ENCODE measurements around the gene CDC42EP2. TPM values are rescaled to one million over a fixed set of nuclear protein-coding genes. Genes with fewer than 3 reads are reported as not detected.

Gene CDC42EP2
- total RNA-seq, 3 donors from 2014 or later (not counting 1 experiment from before 2014, with no cell fraction given): 1.4 to 1.5 (median 1.5) TPM

DNA sequence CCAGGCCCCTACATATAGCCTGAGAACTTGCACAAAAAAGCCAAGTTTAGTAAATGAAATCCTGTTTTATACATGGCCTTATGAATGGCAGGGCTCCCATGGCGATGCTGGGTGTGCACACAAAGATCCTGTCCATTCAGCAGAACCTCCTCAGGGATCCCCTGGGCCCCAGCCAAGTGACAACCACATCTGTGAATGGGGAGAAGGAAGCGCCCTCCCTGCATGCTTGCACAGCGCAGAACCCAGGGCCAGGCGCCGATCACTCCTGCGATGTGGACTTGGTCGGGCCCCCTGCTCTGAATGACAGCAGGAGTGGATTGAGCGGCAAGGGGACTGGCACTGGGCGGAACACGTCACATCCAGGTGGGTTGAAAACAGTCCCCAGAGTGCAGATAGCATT is 4.5 kb upstream of the CDC42EP2 start:
- H3K4me1 Mint-ChIP-seq: no peaks in the 10 kb centered on the region
- TF ChIP-seq, protein P1, sequence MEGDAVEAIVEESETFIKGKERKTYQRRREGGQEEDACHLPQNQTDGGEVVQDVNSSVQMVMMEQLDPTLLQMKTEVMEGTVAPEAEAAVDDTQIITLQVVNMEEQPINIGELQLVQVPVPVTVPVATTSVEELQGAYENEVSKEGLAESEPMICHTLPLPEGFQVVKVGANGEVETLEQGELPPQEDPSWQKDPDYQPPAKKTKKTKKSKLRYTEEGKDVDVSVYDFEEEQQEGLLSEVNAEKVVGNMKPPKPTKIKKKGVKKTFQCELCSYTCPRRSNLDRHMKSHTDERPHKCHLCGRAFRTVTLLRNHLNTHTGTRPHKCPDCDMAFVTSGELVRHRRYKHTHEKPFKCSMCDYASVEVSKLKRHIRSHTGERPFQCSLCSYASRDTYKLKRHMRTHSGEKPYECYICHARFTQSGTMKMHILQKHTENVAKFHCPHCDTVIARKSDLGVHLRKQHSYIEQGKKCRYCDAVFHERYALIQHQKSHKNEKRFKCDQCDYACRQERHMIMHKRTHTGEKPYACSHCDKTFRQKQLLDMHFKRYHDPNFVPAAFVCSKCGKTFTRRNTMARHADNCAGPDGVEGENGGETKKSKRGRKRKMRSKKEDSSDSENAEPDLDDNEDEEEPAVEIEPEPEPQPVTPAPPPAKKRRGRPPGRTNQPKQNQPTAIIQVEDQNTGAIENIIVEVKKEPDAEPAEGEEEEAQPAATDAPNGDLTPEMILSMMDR (IDR thresholded peaks at IDR 0.05): no peak
- no peak overlapping the region for H3K27ac ChIP-seq (ENCODE audit: low read length)
- no peaks in the 10 kb centered on the region for H3K9me3 ChIP-seq (ENCODE audit: control insufficient read depth, insufficient read depth, low read length)
- no peak overlapping the region for H3K4me3 ChIP-seq (ENCODE audit: low read length)
- H3K27ac Mint-ChIP-seq: no peak overlapping the region
- DNase-seq (no peak), ATAC-seq (no peak)
- H3K36me3 Mint-ChIP-seq: no peaks in the 10 kb centered on the region
- peaks cover 0 to 6% of the 10 kb centered on the region in 2 donors for H3K27me3 Mint-ChIP-seq (ENCODE audit: low read depth in 2 of 2)
- no peaks in the 10 kb centered on the region for H3K9me3 Mint-ChIP-seq
- no peaks in the 10 kb centered on the region for H3K27me3 ChIP-seq (ENCODE audit: control insufficient read depth, insufficient read depth, low read length)
- peaks cover 15% of the 10 kb centered on the region for H3K4me1 ChIP-seq (ENCODE audit: control insufficient read depth, insufficient read depth, low read length)
- WGBS (ENCODE audit: insufficient coverage): 91% methylated on average over 10 of the region's 10 CpGs
- no peaks in the 10 kb centered on the region for H3K36me3 ChIP-seq (ENCODE audit: control insufficient read depth, insufficient read depth, low read length)
- intact Hi-C loops (cut with micrococcal nuclease): no loop called here
- H3K4me3 Mint-ChIP-seq: no peak overlapping the region

DNA sequence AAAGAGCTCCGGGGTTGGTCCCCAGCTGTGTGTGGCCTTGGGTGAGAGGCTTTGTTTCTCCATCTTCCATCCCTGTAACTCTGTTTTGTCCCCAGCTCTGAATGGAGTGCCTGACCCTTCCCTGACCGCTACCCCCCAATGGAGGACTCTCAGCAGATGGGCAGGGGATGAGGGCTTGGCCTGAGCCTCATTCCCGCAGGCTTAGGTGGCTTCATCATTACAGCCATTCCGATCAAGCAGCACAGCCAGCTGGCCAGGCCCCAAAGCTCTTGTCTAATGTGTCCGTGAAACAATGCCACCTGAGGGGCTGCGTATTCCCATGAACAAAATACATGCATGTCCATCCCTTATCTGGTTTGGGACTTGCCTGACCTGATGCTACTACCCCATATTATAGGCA is 3.9 kb upstream of the CDC42EP2 start:
- ATAC-seq (no peak), DNase-seq (no peak)
- intact Hi-C loops (cut with micrococcal nuclease): no loop called here
- H3K36me3 ChIP-seq (ENCODE audit: control insufficient read depth, insufficient read depth, low read length): no peaks in the 10 kb centered on the region
- Mint-ChIP-seq H3K27me3 (ENCODE audit: low read depth in 2 of 2) (peaks cover 0 to 6% of the 10 kb centered on the region in 2 donors), H3K36me3 (no peaks in the 10 kb centered on the region), H3K27ac (no peak overlapping the region), H3K4me3 (no peak overlapping the region), H3K9me3 (no peaks in the 10 kb centered on the region), H3K4me1 (peaks cover 0 to 1% of the 10 kb centered on the region in 2 donors)
- H3K4me1 ChIP-seq (ENCODE audit: control insufficient read depth, insufficient read depth, low read length): peaks cover 20% of the 10 kb centered on the region
- no peak overlapping the region for H3K27ac ChIP-seq (ENCODE audit: low read length)
- 98% methylated on average over 4 of the region's 6 CpGs for WGBS (ENCODE audit: insufficient coverage)
- no peaks in the 10 kb centered on the region for H3K9me3 ChIP-seq (ENCODE audit: control insufficient read depth, insufficient read depth, low read length)
- TF ChIP-seq, protein P1 (IDR thresholded peaks at IDR 0.05): no peak
- H3K27me3 ChIP-seq (ENCODE audit: control insufficient read depth, insufficient read depth, low read length): no peaks in the 10 kb centered on the region
- no peak overlapping the region for H3K4me3 ChIP-seq (ENCODE audit: low read length)

DNA sequence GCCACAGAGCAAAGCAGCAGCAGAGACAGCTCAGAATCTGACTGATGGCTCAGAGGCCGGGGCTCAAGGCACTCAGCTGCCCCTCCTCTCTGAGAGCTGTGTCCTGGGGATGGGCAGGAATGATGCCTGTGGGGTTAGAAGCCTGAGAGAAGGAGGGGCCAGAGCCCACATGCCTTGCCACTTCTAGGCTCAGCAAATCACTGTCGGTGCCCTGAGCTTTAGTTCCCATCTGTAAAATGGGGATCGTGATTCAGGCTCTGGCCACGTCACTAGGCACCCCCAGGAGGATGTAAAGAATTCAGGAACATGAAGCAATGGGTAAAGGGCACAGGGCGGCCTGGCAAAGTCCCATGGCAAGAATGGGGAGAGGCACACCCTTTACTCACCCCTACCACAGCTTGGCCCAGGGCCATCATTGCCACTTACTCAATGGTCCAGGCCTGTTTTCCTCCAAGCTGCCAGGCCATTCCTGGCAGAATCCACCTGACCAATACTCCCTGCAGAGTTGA is 3.4 kb upstream of the CDC42EP2 start:
- Histone ChIP-seq H3K4me3 (ENCODE audit: low read length) (no peak overlapping the region), H3K9me3 (ENCODE audit: control insufficient read depth, insufficient read depth, low read length) (no peaks in the 10 kb centered on the region), H3K27ac (ENCODE audit: low read length) (no peak overlapping the region), H3K27me3 (ENCODE audit: control insufficient read depth, insufficient read depth, low read length) (no peaks in the 10 kb centered on the region), H3K36me3 (ENCODE audit: control insufficient read depth, insufficient read depth, low read length) (no peaks in the 10 kb centered on the region), H3K4me1 (ENCODE audit: control insufficient read depth, insufficient read depth, low read length) (peaks cover 25% of the 10 kb centered on the region)
- 88% methylated on average over 5 of the region's 5 CpGs for WGBS (ENCODE audit: insufficient coverage)
- Mint-ChIP-seq H3K36me3 (no peaks in the 10 kb centered on the region), H3K4me3 (no peak overlapping the region), H3K4me1 (peaks cover 0 to 5% of the 10 kb centered on the region in 2 donors), H3K27me3 (ENCODE audit: low read depth in 2 of 2) (peaks cover 0 to 11% of the 10 kb centered on the region in 2 donors), H3K9me3 (no peaks in the 10 kb centered on the region), H3K27ac (no peak overlapping the region)
- intact Hi-C loops (cut with micrococcal nuclease): no loop called here
- TF ChIP-seq, protein P1 (IDR thresholded peaks at IDR 0.05): no peak
- no peak for DNase-seq
- ATAC-seq: no peak

Measured in natural killer cell (primary cell).